ENCODE results near the gene RAPGEF2.
"Not testable (repeated sequence)": the region's sequence is repeated elsewhere in the genome, so short reads cannot be mapped to it uniquely, and the experiment has no call there.

Gene RAPGEF2

DNA sequence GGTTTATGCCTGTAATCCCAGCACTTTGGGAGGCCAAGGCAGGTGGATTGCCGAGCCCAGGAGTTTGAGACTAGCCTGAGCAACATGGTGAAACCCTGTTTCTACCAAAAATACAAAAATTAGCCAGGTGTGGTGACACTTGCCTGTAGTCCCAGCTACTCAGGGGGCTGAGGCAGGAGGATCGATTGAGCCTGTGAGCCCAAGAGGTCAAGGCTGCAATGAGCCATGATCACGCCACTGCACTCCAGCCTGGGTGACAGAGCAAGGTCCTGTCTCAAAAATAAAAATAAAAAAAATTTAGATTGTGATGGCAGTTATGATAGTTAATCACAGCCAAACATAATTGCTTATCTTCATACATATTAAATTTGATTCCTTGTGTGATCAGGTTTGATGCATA lies 58.6 kb downstream of the RAPGEF2 start:
- DNase-seq (ENCODE audit: low read depth): not testable (repeated sequence)

DNA sequence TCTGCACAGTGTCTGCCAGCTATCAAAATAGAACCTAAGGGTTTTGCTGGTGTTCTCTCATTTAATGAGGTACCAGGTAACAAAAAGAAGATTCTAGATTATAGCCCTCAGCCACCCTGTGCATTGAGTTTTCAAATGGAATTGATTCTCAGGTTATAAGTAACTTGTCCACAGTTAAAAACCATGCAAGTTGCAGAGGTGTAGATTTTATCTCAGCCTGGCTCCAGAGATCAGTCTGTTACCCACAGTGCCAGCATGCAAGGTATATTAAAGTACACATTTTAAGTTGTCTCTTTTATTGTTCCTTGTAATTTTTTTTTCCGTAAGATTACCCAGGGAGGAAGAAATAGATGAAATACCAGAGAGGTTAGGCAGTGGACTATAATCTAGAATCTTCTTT lies 59.7 kb downstream of the RAPGEF2 start:
- DNase-seq (ENCODE audit: low read depth): no peak

DNA sequence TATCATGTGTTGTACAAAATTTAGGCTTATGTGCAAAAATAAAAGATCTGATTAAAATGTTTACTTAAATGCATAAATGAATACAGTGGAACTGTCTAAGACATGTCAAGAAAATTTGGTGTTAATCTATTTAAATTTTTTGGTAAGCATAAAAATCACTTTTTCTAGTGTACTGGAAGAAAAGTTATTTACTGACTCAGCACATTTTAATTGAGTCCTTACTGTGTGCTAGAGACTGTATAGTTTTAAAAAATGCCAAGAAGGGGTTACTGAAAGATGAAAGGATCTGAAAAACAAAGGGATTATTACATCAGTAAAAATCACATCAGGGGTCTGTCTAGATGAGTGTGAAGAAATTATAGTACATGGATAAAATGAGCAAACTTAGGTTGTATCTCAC lies 60.6 kb downstream of the RAPGEF2 start:
- no peak for DNase-seq (ENCODE audit: low read depth)

DNA sequence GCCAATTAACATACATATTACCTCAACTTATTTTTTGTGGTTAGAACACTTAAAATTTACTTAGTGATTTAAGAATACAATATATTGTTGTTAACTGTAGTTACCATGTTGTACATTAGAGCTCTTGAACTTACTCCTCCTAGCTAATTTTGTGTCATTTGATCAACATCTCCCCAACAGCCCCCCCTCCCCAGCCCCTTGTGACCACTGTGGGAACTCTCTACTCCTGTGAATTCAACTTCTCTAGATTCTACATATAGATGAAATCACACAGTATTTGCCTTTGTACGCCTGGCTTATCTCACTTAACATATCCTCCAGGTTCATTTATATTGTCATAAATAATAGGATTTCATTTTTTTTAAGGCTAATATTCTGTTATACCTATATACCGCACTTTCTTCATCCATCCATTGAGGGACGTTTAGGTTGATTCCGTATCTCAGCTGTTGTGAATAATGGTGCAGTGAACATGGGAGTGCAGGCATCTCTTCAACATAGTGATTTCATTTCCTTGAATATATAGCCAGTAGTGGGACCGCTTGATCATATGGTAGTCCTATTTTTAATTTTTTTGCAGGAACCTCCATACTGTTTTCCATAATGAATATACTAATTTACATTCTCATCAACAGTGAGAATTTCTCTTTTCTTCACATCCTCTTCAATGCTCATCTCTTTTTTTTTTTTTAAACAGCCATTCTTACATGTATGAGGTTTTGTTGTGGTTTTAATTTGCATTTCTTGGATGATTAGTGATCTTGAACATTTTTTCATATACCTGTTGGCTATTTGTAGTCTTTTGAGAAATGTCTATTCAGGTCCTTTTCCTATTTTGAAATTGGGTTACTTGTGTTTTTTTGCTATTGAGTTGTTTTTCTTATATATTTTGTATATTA lies 66.8 kb downstream of the RAPGEF2 start:
- no peak for DNase-seq (ENCODE audit: low read depth)

DNA sequence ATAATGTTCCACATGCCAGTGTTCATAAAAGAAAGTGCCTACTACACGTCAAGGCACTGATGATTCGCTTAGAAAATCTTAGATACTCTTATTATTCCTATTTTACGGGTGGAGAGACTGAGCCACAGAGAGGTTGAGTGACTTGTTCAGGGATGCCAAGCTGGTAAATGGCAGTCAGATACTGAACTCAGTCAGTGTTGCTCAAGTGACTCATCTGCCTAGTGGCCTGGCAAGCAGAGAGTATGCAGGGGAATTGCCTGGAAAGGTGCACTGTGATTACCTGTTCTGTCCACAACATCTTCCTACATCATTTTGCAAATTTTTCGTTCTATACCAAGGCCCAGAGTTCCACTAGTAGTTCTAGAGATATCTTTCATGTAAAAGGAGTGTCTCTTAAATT lies 68.4 kb downstream of the RAPGEF2 start:
- DNase-seq (ENCODE audit: low read depth): no peak

DNA sequence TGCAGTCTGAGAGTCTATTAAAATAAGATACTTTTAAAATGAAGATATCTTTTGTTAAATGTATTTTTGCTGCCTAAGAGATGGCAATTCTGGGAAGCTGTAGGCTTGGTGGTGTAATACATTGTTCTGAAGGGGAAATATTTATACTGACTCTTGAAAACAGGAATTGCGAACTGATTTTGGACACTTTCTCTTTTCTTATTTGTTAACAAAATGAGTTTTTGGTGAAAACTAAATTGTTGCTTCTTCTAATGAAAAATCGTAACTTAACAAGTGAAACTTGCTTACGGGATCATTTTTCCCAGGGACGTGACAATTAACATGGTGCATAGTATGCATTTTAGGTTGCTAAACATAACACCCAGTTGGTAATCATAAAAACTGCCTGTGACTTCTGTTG lies 71.0 kb downstream of the RAPGEF2 start:
- DNase-seq (ENCODE audit: low read depth): no peak

DNA sequence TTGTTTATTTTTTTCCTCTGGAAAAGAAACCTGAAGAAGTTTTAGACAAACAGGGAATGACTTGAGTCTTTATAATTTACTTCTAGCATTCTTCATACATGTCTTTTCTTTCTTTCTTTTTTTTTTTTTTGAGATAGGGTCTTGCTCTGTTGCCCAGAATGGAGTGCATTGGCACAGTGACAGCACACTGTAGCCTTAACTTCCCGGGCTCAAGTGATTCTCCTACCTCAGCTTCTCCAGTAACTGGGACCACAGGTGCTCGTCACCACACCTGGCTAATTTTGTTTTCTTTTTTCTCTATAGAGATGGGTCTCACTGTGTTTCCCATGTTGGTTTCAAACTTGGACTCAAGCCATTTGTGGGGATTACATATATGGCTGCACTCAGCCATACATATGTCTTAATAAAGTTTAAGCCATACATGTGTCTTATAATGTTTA lies 71.8 kb downstream of the RAPGEF2 start:
- no peak for DNase-seq (ENCODE audit: low read depth)

DNA sequence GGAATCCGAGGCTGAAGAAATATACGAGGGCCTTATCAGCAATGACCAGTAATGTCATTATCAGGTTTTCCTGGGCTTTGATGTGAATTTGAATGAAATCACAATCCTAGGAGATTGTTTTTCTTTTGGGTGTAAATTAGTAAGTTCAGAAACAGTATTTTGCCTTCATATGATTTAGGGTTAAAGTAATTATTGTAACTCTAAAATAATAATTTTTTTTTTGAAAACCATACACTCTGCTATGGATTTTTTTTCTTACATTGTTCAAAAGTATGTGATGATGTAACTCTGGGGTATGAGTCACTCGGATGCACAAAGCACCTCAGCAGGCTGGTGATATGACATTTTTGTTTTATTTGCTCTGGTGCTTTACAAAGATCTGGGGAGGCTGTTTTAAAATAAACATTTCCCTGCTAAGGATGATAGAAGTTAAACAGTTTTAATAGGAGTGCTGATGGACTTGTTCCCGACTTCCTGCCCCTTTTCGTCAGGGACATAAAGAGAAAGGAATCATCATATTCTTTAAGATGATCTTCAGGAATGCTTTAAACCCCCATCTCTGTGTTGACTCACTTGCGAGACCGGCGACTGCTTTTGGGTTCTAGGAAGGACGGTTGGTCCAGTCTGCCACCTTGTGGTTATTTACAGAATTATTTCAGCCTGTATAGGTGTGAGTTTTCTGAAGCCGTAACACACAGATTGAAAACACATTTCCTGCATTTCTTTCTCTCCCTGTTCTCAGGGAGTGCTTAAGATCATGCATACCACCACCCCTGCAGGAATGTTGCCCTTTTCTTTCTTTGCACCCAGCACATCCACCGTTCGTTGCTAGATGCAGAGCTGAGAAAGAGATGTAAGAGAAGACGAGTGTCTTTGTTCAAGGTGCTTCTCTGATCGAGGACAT lies 72.5 kb downstream of the RAPGEF2 start:
- peak; percentile 68 for DNase-seq (ENCODE audit: low read depth)

DNA sequence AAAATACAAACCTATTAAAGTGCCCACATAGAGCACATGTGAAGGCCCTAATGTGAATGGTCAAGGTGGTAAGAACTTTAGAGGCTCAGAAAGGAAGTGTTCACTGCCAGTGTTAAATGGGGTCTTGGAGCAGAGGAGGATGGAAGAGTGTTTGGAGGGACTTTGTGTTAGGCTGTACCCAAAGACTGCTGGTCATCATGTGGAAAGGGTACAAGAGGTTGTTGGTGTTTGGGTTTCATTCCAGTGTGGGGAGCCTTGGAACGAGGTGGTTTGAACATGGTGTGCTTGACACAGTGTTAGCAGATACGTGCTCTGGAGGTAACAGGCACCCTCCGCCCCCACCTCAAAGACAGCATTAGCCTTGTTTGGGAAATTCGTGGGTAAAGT lies 73.1 kb downstream of the RAPGEF2 start:
- no peak for DNase-seq (ENCODE audit: low read depth)

DNA sequence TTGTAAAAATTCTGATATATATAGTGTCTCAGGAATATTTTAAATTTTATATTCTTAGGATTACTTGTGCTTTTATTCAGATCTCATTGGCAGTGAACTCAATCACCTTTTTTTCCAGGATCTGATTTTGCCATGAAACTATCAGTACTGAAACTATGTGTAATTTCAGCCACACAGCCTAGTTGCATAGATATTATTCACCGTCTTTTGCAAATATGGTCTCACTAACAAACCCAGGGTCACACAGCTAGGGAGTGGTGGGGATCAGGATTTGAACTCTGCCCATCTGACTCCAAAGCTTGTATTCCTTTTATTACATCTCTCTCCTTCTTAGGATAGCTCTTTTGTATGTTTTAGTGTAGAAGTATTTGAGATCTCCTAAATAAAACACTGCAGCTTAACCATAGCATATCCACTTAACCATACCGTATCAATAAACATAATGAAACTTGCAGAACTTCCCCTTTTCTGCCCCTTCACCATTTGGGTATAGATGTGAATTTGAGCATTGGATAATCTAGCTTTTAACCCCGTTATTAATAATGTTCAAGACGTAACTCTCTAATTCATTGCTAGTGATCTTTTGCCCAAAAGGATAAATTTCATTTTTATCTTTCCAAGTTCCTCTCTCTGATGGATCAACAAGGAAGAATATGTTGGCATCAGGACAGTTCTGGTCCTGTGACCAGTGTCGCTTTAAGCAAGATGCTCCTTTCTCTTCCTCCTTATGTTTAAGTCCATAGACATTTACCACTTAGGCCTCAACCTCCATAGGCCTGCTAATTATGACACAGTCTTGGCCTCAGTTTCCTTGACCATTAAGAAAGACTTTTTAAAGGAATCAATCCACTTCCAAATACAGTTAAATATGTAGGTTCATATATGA lies 74.6 kb downstream of the RAPGEF2 start:
- DNase-seq (ENCODE audit: low read depth): no peak

DNA sequence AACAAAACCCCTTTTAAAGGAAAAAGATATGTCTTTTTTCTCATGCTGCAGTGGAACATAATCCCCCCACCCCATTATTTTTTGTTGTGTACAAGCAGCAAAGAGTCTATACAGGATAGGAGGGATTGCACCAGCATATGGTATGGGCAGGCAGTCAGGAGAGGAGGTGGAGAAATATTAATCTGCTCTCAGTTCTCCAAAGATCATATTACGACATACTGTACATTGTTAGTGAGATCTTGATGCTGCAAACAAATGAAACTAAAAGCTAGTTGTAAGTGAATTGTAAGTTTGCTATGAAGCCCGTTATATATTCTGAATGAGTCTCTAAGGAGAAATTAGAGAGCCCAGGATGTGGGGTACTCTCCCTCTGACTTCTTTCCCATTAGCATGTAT lies 75.3 kb downstream of the RAPGEF2 start:
- DNase-seq (ENCODE audit: low read depth): no peak

DNA sequence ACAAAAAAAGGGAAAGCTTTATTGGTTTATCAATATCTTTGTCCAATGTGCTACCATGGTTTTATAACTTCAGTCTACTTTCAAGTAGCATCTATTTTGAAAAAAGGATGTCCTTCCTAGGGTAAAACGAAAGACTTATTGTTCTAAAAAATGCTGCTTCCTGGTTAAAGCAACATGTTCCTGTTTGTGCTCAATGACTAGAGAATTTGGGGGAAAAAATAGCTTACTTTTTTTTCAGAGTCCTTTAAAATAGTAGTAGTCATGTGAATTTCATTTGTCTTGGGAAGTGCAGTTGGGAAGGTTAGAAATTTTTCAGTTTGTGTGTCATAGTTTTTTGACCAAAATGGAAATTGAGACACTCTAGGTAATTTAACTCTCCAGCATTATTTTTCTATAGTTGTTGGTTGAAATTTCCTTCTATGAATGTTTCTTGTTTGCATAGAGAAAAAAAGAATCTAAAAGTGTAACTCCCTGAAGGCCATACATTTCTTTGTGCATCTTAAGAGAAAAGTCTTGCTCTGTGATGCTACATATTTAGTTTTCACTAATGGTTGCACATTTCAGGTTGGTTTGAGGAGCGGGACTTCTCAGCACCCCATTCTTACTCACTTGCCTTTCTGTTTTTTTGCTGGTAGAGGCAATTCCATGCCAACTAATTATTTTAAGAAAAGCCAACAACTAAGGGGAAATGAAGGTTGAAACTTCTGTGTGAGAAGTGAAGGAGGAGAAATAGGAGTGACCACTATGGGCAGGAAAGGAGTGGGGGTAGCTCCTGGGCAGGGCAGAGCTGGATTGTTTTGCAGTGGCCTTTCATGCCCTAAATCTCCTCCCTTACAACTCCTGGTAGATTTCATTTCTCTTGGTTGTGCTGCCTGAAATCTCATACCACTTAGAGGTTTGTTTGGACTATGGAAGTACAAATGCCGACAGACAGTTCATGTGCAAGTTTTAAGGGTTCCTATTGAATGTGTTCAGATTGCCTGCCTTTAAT lies 76.4 kb downstream of the RAPGEF2 start:
- DNase-seq (ENCODE audit: low read depth): no peak

DNA sequence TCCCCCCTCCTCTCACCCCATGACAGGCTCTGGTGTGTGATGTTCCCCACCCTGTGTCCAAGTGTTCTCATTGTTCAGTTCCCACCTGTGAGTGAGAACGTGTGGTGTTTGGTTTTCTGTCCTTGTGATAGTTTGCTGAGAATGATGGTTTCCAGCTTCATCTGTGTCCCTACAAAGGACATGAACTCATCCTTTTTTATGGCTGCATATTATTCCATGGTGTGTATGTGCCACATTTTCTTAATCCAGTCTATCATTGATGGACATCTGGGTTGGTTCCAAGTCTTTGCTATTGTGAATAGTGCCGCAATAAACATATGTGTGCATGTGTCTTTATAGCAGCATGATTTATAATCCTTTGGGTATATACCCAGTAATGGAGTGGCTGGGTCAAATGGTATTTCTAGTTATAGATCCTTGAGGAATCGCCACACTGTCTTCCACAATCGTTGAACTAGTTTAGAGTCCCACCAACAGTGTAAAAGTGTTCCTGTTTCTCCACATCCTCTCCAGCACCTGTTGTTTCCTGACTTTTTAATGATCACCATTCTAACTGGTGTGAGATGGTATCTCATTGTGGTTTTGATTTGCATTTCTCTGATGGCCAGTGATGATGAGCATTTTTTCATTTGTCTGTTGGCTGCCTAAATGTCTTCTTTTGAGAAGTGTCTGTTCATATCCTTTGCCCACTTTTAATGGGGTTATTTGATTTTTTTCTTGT lies 81.2 kb downstream of the RAPGEF2 start:
- DNase-seq (ENCODE audit: low read depth): not testable (repeated sequence)

DNA sequence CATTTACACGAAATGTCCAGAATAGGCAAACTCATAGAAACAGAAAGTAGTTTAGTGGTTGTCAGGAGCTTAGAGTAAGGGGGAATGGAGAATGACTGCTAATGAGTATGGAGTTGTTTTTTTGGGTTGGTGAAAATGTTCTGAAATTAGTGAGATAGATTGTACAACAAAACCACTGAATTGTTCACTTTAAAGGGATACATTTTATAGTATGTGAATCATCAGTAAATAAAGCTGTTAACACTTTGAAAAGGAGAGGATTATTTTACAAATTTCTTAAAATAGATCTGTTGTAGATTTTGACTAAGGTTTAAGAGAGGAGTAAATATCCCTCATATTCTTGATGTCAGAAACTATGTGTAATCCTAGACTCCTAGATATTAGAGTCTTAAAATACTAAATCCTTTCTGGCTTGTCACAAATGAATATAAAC lies 82.7 kb downstream of the RAPGEF2 start:
- no peak for DNase-seq (ENCODE audit: low read depth)

DNA sequence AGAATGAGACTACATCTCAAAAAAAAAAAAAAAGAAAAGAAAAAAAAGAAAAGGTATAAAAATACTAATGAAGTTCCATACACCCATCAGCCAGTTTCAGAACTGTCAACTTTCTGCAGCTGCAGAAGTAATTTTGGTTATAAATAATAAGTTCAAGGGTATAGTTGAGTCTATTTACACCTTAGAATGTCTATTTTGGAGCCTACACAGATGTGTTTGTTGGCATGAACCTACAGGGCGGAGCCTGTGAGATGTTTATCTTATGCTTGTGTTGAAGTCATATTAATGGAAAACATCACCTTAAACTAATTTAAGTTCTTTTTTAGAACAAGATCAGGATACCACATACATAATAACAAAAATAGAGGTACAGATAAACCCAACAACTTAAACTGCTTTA lies 85.8 kb downstream of the RAPGEF2 start:
- DNase-seq (ENCODE audit: low read depth): no peak

DNA sequence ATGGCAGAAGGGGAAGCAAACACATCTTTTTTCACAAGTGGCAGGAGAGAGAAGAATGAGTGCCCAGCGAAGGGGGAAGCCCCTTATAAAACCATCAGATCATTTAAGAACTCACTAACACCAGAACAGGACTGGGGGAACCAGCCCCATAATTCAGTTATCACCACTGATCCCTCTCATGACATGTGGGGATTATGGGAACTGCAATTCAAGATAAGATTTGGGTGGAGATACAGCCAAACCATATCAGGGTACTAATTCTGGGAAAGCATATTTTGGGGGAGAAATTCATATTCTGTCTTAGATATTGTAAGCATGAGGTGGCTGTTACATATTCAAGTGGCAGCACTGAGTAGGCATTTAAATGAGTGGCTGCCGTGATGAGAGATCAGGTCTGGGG lies 87.8 kb downstream of the RAPGEF2 start:
- no peak for DNase-seq (ENCODE audit: low read depth)

DNA sequence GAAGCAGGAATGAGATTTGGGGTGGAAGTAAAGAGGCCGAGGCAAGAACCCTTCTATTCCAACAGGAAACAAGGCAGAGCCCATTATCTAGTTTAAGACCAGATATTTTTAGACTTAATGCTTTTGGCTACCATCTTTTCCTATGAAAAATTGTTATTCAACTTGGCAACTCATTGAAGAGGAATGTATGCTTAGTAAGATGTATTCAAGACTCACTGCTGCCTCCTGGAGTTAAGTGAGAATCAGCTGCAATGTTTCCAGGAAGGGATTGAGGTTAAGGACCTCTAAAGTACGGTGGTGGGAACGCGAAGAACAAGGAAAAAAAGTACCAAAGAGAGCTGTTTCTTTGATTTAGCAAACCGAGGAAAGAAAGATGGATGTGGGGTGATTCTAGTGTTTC lies 89.1 kb downstream of the RAPGEF2 start:
- peak; percentile 67 for DNase-seq (ENCODE audit: low read depth)

DNA sequence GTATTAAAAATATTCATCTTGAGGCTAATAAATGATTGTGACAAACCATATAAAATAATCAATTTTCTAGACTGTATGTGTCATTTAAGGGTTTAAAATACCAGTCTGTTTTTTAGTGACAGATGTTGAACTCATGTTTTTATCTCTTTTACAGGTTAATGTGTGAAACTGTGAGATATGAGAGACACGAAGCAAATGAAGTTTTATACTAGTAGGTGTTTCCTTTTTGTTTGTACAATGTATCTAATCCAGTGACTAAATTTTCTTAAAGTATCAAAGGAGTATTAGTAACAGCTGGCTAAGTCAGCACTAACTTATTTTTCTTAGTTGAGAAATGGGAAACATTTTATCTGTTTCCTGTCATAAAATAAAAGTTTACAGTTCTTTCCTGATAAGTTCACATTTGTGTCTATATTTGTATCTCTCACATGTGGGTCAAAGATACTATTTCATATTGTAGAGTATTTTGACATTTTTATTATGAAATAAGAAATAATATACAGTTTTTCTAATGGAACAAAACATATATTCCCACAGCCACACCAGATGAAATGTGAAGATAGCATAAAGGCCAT lies 90.3 kb downstream of the RAPGEF2 start:
- DNase-seq (ENCODE audit: low read depth): no peak

DNA sequence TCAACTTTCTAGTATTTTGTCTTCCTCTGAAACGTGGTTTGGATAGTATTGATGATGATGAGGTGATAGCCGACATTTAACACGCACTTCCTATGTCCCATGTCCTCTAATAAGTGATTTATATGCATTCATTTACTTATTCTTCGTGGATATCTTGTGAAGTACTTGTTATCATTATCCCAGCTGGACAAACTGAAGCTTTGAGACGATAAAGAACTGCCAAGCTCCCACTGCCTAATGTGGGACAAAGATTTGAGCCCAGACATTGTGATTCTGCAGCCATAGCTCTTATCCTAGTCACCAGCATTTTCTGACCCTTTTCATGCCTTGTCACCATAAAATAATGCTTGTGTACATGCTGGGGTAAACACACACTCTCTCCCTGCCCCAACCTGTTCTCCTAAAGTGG lies 92.5 kb downstream of the RAPGEF2 start:
- no peak for DNase-seq (ENCODE audit: low read depth)
